Nephron (organoid): ENCODE data around the gene RBM23.

Source experiments
- H3K27ac Mint-ChIP-seq, 3 experiments: 2 replicates each; pipeline ENCODE4 v1.8.0; 2020; ENCODE audit warnings: mixed read lengths in 3 of 3, mild to moderate bottlenecking in 2 of 3, moderate library complexity in 1 of 3
- H3K27me3 Mint-ChIP-seq: 2 replicates; pipeline ENCODE4 v1.8.0; 2021; ENCODE audit warnings: low read depth, mild to moderate bottlenecking, moderate library complexity, mixed read lengths
- H3K36me3 Mint-ChIP-seq: 2 replicates; pipeline ENCODE4 v1.8.0; 2020; ENCODE audit warnings: low read depth, mixed read lengths
- H3K4me1 Mint-ChIP-seq: 2 replicates; pipeline ENCODE4 v1.8.0; 2020; ENCODE audit warnings: mixed read lengths
- H3K4me3 Mint-ChIP-seq, 3 experiments: 2 replicates each; pipeline ENCODE4 v1.8.0; 2020; ENCODE audit warnings: mild to moderate bottlenecking in 3 of 3, mixed read lengths in 3 of 3, moderate library complexity in 2 of 3
- H3K9me3 Mint-ChIP-seq: 2 replicates; pipeline ENCODE4 v1.8.0; 2020; ENCODE audit warnings: mixed read lengths
- CTCF ChIP-seq, 3 experiments: fragments of 200-600 bp; sonication (generic); IDR thresholded peaks; one replicate each; pipeline ENCODE4 v1.5.0; 2021; ENCODE audit warnings: antibody characterized with exemption in 3 of 3; ENCODE audit not compliant: unreplicated experiment in 3 of 3

The RBM23 gene

GRCh38 chr14:22884076-22884737, 34.7 kb downstream of the RBM23 start:
- H3K27me3 Mint-ChIP-seq = peaks cover 5% of the 10 kb centered on the region
- H3K4me1 Mint-ChIP-seq = peaks cover 58% of the 10 kb centered on the region
- H3K27ac Mint-ChIP-seq = peak overlapping the region; percentile 83 to 91 (median 88)
- no peaks in the 10 kb centered on the region for H3K36me3 Mint-ChIP-seq
- TF ChIP-seq CTCF (IDR thresholded peaks at IDR 0.05; ENCODE audit: unreplicated experiment in 3 of 3) = no peak
- peak overlapping the region; percentile 66 to 77 (median 76) for H3K4me3 Mint-ChIP-seq
- H3K9me3 Mint-ChIP-seq = no peaks in the 10 kb centered on the region

- peaks cover 58% of the 10 kb centered on the region for H3K4me1 Mint-ChIP-seq
- H3K36me3 Mint-ChIP-seq = peaks cover 2% of the 10 kb centered on the region
- no peaks in the 10 kb centered on the region for H3K9me3 Mint-ChIP-seq
- H3K27ac Mint-ChIP-seq = peak within 1 kb of the TSS; percentile 88 to 93 (median 91)
- peaks cover 5% of the 10 kb centered on the region for H3K27me3 Mint-ChIP-seq
- TF ChIP-seq CTCF (IDR thresholded peaks at IDR 0.05; ENCODE audit: unreplicated experiment in 3 of 3) = no peak
- H3K4me3 Mint-ChIP-seq = peak within 1 kb of the TSS; percentile 82 to 85 (median 83)
Measured at GRCh38 chr14:22883173-22883976, 35.6 kb downstream of the RBM23 start, which contains the start of gene REM2. TSS of gene REM2 (plus strand) at chr14:22883222. CDS start at chr14:22883288, 66 bp downstream.

GRCh38 chr14:22882529-22883172, 36.3 kb downstream of the RBM23 start:
- H3K27ac Mint-ChIP-seq = peak overlapping the region; percentile 88 to 93 (median 91)
- TF ChIP-seq CTCF (IDR thresholded peaks at IDR 0.05; ENCODE audit: unreplicated experiment in 3 of 3) = no peak
- peaks cover 9% of the 10 kb centered on the region for H3K36me3 Mint-ChIP-seq
- no peaks in the 10 kb centered on the region for H3K9me3 Mint-ChIP-seq
- H3K4me1 Mint-ChIP-seq = peaks cover 52% of the 10 kb centered on the region
- peaks cover 5% of the 10 kb centered on the region for H3K27me3 Mint-ChIP-seq
- peak overlapping the region; percentile 82 to 85 (median 83) for H3K4me3 Mint-ChIP-seq

- peak overlapping the region; percentile 51 to 91 (median 51) for H3K27ac Mint-ChIP-seq
- peak overlapping the region; percentile 19 to 51 (median 26) for H3K4me3 Mint-ChIP-seq
Measured at GRCh38 chr14:22882064-22882463, 36.9 kb downstream of the RBM23 start.

More at GRCh38 chr14:22882064-22882463, 36.9 kb downstream of the RBM23 start:
- Mint-ChIP-seq H3K27me3 (peaks cover 5% of the 10 kb centered on the region), H3K36me3 (peaks cover 12% of the 10 kb centered on the region), H3K4me1 (peaks cover 46% of the 10 kb centered on the region), H3K9me3 (no peaks in the 10 kb centered on the region)
- no peak for TF ChIP-seq CTCF (IDR thresholded peaks at IDR 0.05; ENCODE audit: unreplicated experiment in 3 of 3)
